PC-9 (cell line): ENCODE data around the gene MACROD2.

Source experiments
- EZH2 ChIP-seq: fragments of 200-600 bp; sonication (generic); IDR thresholded peaks from 2 replicates; pipeline ENCODE4 v1.8.0; 2017; ENCODE audit warnings: antibody characterized with exemption, low read depth
- TF ChIP-seq, protein P1 (sequence below): fragments of 200-600 bp; sonication (generic); conservative IDR thresholded peaks from 2 replicates; pipeline ENCODE4 v1.6.1; 2017; ENCODE audit warnings: mixed run types, antibody characterized with exemption, mild to moderate bottlenecking, moderate library complexity

DNA sequence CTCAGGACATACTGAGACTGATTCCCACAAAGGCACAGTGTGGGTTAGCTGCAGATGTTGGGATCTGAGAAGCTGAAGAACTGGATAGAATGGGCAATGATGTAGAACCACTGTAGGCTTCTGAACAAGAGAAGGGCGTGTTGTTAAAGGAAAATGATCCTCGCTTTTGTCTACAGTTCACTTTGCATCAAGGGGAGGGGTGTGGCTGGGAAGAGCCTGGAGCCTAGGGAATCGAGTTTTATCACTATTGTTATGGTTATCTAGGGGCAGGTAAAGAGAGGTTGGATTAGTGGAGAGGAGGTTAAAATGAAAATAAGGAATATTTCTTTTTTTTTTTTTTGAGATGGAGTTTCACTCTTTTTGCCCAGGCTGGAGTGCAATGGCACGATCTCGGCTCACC is 1809.8 kb downstream of the MACROD2 start:
- TF ChIP-seq, protein P1, sequence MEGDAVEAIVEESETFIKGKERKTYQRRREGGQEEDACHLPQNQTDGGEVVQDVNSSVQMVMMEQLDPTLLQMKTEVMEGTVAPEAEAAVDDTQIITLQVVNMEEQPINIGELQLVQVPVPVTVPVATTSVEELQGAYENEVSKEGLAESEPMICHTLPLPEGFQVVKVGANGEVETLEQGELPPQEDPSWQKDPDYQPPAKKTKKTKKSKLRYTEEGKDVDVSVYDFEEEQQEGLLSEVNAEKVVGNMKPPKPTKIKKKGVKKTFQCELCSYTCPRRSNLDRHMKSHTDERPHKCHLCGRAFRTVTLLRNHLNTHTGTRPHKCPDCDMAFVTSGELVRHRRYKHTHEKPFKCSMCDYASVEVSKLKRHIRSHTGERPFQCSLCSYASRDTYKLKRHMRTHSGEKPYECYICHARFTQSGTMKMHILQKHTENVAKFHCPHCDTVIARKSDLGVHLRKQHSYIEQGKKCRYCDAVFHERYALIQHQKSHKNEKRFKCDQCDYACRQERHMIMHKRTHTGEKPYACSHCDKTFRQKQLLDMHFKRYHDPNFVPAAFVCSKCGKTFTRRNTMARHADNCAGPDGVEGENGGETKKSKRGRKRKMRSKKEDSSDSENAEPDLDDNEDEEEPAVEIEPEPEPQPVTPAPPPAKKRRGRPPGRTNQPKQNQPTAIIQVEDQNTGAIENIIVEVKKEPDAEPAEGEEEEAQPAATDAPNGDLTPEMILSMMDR, result no peak
- TF ChIP-seq EZH2, result no peak
